D721Med (cell line): Measurements from ENCODE around the gene CABP4.
"Not testable (repeated sequence)": the region's sequence is repeated elsewhere in the genome, so short reads cannot be mapped to it uniquely, and the experiment has no call there.

Experiments used
- DNase-seq: peaks from one replicate; pipeline ENCODE4 v3.0.0; 2011; ENCODE audit warnings: low spot score; ENCODE audit not compliant: insufficient read length
- FAIRE-seq: peaks from 2 replicates; lab custom pipeline; 2011; peaks lifted over from hg19 to GRCh38; lab: Jason Lieb, UNC
- TF ChIP-seq, protein P1 (sequence below): IDR thresholded peaks from 2 replicates; pipeline ENCODE4 v1.5.1; 2012; ENCODE audit warnings: mild to moderate bottlenecking, control low read depth; ENCODE audit not compliant: insufficient read depth; ENCODE audit errors: missing control alignments

The CABP4 gene

DNA sequence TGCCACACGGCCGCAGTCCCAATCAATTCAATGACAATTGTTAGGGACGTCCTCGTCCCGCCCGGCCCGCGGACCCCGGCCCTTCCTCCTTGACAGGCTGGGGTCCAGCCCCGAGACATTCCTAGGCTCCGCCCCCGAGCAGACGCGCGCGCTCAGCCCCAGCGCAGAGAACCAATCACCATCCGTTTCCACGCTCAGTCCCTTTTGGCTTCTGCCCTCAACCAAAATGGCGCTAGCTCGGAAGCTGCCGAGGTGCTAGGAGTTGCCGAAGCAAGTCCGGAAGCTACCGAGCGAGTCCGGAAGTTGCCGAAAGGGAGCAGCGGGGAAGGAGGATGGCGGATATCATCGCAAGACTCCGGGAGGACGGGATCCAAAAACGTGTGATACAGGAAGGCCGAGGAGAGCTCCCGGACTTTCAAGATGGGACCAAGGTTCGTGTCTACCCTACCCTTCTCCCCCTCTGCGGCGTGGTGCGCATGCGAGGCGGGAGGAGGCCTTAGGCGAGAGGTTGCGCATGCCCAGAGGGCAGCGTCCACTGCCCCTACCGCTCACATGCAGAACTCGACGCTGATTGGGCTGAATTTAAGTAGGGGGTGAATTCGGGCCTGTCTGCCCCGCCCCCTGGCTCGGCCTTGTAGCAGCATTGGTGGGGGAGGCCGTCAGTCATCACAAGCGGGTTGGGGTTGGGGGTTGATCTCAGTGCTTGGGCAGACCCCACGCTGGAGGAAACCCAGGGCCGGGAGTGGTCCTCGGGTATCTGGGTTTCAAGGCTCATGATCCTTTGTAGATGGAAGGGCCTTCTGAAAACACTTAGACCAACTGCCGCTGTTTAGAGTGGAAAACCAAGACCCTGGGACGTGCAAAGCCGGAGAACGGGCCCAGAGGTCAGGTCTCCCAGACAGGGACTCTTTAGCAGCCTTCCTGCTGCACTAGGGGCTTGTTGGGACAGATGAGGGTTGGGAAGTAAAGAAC lies 28.0 kb downstream of the CABP4 start, which contains the start of gene AIP:
Gene AIP (plus strand): TSS at position 200 of the 972 bp plus-strand sequence. CDS start 133 bp downstream, at position 333.
- no peak for FAIRE-seq
- DNase-seq: peak; percentile 98
- TF ChIP-seq, protein P1, sequence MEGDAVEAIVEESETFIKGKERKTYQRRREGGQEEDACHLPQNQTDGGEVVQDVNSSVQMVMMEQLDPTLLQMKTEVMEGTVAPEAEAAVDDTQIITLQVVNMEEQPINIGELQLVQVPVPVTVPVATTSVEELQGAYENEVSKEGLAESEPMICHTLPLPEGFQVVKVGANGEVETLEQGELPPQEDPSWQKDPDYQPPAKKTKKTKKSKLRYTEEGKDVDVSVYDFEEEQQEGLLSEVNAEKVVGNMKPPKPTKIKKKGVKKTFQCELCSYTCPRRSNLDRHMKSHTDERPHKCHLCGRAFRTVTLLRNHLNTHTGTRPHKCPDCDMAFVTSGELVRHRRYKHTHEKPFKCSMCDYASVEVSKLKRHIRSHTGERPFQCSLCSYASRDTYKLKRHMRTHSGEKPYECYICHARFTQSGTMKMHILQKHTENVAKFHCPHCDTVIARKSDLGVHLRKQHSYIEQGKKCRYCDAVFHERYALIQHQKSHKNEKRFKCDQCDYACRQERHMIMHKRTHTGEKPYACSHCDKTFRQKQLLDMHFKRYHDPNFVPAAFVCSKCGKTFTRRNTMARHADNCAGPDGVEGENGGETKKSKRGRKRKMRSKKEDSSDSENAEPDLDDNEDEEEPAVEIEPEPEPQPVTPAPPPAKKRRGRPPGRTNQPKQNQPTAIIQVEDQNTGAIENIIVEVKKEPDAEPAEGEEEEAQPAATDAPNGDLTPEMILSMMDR: no peak

DNA sequence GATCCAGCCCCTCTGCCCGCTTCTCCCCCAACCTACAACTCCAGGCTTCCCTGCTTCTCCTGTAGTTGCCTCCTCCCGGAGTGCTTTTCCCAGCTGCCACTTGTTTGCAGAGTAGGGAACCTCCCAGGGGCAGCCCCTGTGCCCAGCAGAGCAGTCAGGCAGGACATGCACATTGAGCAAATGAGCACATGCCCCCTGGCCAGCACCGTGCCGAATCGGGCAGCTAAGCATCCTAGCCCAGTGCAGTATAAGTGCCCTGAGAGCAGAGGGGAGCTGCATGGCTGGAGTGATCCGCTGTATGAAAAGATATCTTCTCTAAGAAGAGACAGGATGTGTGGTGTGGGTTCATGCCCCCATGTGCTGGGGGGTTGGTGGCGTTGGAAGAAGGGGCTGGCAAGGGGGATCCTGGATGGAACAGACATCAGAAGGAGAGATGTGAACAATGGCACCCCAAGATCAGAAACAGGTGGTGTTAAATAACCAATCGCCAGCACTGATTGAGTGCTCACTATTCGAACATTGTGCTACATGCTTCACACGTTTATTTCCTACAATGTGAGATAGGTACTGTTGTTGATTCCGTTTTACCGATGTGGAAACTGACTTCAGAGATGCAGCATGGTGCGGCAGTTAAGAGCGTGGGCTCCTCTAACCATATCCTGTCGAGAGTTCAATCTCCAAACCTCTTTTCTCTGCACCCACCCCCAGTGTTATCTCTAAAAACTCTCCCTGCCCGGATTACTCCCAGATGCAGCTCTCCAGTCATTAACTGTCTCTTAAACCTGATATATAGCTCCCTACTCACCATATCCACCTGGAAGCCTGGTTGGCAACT lies 28.9 kb downstream of the CABP4 start:
- FAIRE-seq (no peak), DNase-seq (no peak)
- TF ChIP-seq, protein P1: no peak

DNA sequence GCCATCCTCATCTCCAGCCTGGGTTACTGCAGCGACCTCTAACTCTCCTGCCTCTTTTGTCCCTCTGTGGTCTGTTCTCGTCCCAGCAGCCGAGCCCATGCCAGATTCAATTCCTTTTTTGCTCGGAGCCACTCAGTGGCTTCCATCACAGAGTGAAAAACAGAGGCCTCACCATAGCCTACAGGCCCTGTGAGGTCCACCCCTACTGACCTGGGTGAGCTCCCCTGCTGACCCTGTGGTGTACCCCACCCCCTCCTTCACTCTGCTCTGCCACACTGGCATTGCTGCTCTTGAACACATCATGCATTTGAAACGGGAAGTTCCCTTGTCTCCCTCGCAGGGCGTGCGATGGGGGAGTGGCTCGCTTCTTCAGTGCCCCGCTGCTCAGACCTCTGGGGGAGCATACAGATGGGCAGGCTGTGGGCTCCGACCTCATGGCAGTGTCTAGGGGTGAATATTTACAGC lies 29.7 kb downstream of the CABP4 start:
- FAIRE-seq: no peak
- TF ChIP-seq, protein P1: no peak
- DNase-seq: no peak

GRCh38 chr11:67485873-67486361 lies 30.8 kb downstream of the CABP4 start:
- not testable (repeated sequence) for DNase-seq, FAIRE-seq

DNA sequence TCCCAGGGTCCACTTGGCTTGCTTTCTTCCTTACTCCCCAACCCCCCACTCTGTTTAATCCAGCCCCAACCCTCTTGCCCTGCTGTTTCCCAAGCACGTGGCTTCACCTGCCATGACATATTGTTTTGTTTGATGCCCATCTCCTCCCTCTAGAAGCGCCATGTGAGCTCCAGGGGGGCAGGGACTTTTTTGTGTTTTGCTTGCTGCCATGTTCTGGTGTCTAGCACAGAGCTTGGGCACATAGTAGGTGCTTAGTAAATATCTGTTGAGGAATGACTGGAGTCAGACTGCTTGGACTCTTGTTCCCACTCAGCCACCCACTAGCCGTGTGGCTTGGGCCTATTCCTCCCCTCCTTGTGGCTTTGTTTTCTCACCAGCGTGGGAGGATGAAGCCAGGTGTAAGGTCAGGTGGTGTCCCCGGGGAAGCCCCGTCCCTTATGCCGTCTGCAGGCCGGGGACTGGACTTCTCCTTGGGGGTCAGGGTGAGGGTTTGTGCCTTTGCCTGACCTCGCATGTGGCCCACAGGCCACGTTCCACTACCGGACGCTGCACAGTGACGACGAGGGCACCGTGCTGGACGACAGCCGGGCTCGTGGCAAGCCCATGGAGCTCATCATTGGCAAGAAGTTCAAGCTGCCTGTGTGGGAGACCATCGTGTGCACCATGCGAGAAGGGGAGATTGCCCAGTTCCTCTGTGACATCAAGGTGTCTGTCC lies 31.5 kb downstream of the CABP4 start:
- no peak for FAIRE-seq
- no peak for DNase-seq
- TF ChIP-seq, protein P1: no peak

GRCh38 chr11:67489203-67489884 lies 34.2 kb downstream of the CABP4 start:
- TF ChIP-seq, protein P1: no peak
- FAIRE-seq (no peak), DNase-seq (no peak)
